Activated CD8-positive, alpha-beta memory T cell treated with anti-CD3 and anti-CD28 coated beads, Interleukin-2, amount 50 U/mL, for 1 hour (primary cell): ENCODE results near the gene FCSK.

Experiments used
- DNase-seq: peaks from one replicate; pipeline ENCODE4 v3.0.0-alpha.2; 2020; ENCODE audit errors: extremely low read depth

FCSK gene

DNA sequence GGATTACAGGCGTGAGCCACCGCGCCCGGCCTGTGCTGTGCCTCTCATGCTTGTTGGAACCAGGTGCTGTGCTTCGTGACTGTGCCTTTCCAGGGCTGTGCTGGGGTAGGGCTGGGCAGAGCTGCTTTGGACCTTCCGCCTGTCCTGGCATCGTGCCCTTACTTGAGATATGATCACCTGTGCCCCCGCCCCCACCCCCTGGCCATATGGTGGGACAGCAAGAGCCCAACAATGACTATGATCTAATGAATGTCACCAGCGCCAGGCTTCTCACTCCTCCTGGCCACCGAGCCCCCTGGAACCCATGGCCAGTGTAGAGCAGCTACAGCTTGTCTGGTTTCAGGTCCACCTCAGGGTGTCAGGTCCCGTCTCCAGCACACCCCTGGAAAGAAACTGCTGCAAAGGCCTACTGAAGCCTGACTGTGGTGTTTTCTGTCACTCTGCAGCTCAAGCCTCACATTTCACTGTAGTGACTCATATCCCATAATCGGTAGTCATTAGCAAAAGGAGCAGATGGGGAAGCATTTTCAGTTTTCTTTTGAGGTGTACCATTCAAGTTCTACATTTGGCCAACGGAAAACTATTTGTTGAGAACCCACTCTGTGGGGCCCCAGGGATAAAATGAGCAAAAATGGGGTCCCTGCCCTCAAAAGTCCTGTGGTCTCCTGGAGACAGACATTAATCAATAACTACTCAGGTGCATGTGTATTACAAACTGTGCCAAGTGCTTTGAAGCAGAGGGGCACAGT lies 22.1 kb downstream of the FCSK start:
- DNase-seq, result no peak

DNA sequence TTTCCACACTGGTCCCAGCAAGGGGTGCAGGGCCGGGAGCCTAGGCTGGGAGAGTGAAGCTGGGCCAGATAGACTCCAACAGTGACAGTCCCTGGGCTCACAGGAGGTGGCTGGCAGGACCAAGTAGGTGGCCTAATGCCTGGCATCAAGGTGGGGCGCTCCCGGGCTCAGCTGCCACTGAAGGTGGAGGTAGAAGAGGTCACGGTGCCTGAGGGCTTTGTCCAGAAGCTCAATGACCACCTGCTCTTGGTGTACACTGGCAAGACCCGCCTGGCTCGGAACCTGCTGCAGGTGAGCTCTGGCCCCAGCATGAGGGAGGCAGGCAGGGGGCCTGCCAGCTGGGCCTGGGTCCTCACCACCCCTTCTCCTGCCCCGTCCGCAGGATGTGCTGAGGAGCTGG lies 23.8 kb downstream of the FCSK start:
- DNase-seq, result no peak

DNA sequence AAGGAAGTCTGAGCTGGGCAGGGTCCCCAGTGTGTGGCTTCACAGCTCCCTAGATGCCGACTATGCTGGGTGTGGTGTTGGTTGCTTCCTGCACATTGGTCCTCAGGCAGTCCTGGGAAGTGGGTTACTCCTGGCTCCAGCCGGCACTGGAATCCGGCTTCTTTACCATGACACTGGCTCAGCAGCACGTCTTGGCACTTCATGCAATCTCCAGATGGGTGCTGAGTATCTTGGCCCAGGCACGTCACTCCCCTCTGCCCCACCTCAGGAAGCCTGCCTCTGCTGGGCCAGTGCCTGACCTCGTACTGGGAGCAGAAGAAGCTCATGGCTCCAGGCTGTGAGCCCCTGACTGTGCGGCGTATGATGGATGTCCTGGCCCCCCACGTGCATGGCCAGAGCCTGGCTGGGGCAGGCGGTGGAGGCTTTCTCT lies 24.5 kb downstream of the FCSK start:
- DNase-seq, result no peak

DNA sequence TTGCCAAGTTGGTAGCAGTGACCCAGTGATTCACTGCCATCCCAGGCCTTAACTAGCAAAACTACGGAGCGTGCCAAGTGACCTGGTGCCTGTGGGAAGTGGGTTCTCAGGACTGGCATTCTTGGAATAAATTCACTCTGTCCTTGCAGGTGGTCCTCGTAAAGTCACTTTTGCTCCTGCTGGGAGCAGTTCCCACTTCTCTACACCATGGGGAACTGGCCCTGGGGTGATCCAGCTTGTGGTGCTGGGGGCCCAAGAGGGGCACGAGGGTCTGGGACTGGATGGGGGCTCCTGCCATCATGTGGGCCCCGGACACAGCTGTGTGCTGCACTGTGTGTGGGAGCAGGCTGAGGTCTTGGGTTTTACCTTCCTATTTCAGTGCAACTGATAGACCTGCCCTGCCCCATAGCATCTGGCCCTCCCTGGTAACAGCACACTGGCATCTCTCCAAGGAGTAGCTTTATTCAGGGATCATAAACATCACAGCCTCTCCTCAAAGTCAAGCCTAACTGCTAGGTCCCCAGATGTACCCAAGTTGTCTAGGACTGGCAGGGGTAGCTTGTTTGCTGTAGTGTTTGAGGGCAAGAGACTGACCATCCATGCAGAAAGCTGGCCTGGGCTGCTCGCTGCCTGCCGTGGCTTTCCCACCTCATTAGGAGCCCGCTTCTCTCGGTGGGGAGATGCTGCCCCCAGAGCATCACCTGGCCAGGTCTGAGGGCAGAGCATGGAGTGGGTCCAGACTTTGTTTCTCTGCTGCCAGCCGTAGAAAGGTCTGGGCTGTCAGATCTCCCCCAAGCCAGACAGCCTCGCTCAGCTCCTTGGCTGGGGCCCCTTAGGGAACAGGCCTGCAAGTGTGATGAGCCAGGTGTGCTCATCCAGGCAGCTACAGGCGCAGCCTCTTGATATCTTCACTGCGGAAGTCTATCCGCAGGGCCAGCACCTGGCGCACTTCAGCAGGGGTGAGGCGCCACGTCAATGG lies 26.0 kb downstream of the FCSK start:
- no peak for DNase-seq

DNA sequence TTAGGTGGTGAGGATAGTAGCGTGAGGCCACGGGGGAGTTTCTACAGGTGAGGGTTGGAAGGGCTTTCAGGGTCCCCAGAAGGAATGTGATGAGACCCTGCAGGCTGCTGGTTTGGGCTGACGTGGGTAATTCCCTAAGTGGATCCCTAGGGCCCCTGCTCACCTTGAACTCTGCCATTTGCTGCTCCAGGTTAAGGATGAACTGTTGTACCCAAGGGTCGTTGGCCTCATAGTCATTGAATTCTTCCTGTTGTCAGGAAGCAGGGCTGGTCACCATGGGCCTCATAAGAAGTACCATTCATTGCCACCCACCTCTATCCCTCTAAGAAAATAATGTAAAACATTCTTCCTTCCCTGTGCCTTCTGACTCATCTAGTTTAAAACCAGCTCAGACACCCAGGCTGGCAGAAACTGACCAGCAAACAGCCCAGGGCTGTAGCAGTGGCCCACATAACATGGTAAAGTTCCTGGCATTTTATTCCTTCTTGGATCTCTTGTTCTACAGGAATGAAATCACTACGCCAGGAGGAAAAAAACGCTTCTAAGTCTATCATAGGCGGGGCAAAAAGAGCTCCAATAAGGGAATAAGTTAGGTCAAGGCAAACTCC lies 27.6 kb downstream of the FCSK start:
- no peak for DNase-seq

DNA sequence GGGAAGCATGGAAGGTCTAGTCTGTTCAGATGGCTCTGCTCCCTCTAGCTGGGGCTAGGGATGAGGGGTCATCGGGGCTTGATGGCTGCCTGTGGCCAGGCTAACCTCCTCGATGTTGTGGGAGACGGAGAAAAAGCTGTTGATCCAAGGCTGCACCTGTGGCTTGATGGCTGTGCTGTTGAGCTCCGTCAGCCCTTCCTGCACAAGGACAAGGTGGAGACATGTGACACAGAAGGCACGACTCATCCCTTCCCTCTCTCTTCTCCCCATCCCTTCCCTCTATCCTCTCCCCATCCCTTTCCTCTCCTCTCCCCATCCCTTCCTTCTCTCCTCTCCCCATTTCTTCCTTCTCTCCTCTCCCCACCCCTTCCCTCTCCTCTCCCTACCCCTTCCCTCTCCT lies 28.2 kb downstream of the FCSK start:
- DNase-seq, result no peak

DNA sequence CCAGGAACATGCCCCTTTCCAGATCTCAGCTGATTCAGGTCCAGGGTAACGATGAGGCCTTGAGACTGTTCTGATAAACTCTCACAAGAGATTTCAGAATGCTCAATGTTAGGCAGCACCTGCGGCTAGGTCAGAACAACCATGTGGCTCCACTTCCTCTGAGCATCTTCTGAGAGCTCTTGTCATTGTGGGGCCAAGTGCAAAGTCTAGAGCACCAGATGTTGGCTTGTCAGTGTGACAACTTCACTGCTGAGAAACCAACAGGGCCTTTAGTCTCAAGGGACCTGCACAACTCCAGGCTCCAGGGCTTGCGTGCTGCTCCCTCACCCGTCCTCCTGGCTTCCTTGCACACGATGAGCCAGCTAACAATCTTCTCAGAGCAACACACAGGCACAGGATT lies 29.0 kb downstream of the FCSK start:
- no peak for DNase-seq

DNA sequence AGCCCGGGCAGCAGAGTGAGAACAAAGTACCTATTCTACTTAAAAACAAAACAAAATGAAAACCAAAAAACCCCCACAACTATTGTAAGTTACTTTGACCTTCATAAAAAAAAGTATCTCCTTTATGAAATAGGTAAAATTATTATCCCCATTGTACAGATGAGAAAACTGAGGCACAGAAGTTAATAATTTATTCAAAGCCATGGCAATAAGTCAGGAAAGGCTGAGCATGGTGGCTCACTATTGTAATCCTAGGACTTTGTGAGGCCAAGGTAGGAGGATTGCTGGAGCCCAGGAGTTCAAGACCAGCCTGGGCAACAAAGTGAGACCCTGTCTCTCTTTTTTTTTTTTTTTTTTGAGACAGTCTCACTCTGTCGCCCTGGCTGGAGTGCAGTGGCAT lies 30.5 kb downstream of the FCSK start:
- DNase-seq, result no peak

DNA sequence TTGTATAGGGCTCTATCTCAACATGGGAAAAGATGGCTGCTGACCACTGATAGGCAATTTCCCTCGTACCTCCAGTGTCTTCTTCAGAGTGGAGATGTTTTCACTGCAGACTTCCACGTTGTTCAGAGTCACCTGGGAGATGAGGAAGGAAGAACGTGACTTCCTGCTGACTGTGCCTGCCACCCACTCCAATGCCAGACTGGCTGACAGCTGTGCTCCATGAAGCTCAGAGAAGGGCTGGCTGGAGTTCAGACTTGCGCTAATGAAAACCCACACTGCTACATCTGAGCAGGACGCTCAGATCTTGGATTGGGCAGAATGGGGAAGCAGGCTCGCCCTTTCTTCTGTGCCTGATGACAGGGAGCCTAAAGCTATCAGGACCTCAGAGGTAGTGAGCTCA lies 35.9 kb downstream of the FCSK start:
- no peak for DNase-seq

DNA sequence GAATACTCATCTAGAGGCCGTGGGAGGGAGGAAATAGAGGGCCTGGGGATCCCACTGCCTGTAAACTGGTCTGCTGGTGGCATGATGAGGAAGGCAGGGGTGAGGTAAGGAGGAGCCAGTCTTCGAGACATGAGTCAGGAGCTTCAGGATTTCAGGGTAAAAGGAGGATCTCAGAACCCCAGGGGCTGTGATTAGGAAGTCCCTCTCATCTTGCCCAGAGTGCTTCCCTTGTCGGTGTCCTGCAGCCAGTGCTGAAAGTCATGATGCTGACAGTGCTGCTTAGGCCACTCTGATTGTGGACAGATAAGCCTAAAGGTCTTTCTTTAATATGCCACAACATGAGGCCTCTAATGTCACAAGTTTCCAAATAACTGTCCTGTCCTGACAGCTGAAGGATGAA lies 39.4 kb downstream of the FCSK start:
- no peak for DNase-seq

DNA sequence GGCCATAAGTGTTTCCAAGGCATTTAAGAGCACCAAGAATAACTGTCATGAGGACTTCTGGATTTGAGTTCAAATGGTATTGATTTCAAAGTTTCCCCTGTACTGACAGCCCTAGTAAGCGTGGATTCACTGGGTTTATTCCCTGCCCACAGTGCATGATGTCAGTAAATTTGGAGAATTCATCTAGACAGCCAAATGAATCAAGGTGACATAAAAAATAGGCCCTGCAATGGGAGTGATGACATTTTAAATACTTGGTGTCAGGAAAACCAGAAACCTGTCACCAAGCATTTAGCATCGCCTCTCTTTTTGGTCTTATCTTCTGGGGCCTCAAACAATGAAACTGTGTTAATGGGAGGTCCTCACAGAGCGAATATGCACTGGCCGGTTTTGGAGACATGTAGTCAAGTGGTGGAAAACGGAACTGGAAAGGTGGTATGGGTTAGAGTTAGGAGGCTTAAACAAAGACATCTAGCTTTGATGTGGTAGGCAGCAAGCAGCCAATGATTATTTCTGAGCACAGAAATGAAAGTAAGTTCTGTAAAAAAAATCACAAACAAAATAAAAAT lies 39.9 kb downstream of the FCSK start:
- DNase-seq, result no peak

DNA sequence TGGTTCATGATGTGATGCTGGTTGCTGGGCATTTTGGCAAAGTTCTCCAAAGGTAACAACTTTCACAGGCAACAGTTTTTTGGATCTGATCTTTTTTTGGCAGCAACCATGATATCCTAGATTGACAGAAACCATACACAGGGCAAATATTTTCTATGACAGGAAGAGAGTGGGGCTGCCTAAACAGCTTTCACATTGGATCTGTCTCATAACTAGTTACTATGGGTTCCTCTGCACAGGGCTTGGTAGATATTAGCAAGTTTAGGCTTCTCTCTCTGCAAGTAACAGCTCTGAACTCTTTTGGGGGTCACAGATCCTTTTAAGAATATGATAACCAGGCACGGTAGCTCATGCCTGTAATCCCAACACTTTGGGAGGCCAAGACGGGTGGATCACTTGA lies 40.4 kb downstream of the FCSK start:
- DNase-seq, result no peak

DNA sequence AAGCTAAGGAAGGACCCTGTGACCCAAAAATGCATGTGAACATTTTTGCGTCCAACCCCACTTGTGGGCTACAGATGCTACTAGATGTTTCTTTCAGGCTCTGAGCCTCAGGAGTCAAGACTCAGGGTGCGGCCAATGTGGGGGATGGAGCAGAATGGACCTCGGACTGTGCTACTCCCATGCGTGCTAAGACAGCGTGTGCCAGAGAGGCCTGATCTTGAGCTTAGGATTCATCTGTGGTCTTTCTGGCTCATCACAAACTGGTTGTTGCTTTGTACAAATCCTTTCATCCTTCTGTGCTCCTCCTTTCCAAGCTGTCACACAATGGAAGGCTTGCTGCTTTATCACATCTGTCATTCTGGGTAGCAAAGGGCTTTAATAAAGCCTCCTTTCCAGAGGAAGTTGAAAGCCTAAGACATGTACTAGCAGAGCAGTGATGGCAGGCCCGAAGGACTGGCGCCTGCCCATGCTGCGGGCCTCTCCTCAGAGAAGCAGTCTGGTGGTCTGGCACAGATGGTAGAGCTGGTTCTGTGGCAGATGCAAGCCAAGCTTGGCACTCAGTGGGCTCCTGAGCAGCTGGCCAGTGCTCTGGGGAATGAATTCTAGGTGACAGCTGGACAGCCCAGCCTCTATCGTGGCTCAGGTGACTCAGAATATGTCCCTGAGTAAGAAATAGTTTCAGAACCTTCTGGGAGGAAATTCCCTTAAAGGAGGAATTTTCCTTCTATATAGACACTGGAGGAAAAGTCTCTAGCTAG lies 41.2 kb downstream of the FCSK start:
- no peak for DNase-seq

DNA sequence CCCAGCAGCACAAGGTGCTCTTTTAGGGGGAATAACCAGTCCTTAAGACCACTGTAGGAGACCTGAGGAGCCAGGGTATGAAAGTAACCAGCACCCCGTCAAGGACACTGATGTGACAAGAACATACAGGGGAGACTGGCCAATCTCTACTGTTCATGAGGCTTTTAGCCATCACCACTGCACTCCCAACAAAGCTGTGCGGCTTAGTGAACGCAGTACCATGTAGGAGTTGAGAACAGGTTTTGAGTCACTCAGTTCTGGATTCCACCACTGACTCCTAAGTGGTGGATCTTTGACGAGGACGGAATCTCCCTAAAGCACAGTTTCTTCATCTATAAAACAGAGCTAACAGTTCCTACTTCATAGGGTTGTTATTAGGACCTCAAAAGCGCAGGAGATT lies 42.1 kb downstream of the FCSK start:
- DNase-seq, result no peak

DNA sequence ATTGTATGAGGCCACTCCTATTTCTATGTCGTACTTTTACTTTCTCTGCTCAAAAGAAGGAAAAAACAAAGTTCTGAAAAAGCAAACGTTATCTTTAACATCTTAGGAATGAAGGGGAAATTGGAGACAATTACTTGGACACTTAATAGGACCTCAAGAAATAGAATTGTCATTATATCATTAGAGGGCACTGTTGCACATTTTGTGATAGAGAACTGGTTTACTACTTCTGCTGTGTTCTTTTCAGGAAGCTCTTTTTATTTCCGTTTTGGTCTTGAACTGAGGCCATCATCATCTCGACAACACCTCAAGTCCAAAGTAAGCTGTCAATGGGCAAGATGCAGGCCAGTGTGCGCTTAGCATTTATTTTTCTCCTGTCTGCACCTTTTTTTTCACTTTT lies 54.4 kb downstream of the FCSK start:
- DNase-seq, result no peak

DNA sequence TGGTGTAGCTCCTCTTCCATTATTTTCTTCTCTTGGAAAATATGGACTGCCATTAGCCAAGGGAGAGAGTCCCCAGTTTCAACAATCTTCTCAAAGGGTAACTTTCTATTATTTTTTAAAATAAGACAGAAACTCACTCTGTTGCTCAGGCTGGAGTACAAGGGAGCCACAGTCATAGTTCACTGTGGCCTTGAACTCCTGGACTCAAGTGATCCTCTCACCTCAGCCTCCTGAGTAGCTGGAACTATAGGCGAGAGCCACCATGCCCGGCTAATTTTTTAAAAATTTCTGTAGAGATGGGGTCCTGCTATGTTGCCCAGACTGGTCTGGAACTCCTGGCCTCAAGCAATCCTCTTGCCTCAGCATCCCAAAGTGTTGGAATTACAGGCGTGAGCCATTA lies 55.8 kb downstream of the FCSK start:
- DNase-seq, result no peak

DNA sequence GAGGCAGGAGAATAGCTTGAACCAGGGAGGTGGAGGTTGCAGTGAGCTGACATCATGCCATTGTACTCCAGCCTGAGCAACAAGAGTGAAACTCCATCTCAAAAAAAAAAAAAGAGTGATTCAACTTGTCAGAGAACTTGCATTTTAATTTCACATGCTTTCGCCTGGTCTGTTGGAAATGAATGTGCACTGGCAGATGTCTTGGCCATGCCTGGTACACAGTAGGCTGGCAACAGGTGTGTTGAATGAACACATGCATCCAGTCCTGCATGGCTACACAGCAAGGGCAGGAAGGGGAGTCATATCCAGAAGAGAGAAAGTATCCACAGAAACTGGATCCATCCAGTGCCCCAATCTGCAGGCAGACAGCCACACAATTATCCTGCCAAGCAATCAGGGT lies 57.4 kb downstream of the FCSK start:
- DNase-seq, result no peak

DNA sequence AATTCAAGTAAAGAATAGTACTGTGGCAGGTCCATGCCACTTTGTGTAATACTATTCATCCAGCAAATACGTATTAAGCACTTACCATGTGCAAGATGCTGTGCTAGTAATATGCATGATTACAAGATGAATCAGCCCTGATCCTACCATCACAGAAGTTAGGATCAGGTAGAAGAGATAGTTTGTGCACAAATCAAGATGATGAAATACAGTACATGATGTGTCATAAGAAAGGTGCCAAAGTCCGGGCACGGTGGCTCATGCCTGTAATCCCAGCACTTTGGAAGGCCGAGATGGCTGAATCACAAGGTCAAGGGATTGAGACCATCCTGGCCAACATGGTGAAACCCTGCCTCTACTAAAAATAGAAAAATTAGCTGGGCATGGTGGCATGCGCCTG lies 58.1 kb downstream of the FCSK start:
- no peak for DNase-seq

DNA sequence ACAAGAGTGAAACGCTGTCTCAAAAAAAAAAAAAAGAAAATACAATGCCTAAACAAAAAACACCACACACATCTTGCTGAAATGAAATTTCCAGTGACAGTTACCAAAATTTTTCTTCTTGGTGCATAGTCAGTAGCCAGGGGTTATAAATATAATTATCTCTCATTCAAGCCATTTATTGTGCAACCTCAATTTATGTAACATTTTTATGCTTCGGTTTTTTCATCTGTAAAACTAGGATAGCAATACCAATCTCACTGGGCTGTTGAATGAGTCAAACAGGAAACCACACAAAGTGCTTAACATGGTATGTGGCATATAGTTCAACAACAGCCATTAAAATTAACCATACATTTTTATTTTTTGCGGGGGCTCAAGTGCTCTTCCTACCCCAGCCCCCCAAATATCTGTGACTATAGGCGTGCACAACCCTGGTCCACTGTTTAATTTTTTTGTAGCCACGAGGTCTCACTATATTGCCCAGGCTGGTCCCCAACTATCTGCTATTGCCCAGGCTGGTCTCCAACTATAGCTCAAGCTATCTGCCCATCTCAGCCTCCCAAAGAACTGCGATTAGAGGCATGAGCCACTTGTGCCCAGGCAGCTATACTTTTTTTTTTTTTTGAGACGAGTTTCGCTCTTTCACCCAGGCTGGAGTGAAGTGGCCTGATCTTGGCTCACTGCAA lies 66.4 kb downstream of the FCSK start:
- no peak for DNase-seq

DNA sequence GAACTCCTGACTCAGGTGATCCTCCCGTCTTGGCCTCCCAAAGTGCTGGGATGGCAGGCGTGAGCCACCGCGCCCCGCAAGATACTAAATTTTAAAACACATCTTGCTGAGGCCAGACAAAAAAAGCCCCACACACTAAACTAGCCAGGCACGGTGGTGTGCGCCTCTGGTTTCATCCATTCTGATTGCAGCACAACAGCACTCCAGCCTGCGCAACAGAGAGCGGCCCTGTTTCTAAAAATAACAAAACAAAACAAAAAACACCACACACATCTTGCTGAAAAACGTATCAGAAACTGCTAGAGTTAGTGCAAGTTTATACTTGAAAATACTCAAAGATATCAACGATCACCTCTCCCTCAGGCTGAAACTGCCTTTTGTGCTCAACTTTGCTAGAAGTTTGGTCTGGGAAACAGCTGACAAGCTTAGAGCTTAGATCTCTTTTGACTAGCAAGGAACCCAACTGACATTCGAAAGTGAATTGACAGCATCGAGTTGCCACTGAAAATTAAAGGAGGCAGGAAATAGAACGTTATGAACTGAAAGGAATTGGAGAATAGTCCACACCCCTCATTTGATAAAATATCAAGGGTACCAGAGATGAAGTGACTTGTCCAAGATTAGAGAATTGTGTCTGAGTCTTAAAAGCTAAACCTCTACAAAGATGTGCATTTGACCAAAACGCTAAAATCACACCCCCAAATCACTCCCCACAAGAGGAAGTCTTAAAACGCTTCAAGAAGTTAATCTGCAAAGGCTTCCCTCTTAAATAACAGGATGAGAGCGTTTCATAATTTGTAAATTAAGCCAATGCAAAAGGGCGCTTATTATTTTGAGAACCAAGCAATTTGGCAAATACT lies 68.1 kb downstream of the FCSK start:
- no peak for DNase-seq
